Trophoblast cell (in vitro differentiated cells and primary cell): ENCODE measurements around the gene AGBL1.

Experiments
- DNase-seq, 2 donors: peaks; one replicate each; pipeline ENCODE4 v3.0.0-alpha.2; 2016
- H2AFZ ChIP-seq: 2 replicates; pipeline ENCODE4 v1.6.1; 2013; ENCODE audit warnings: low read length, moderate library complexity, mild to moderate bottlenecking; ENCODE audit not compliant: insufficient read depth, poor library complexity
- H2AK5ac ChIP-seq: 2 replicates; pipeline ENCODE4 v1.6.1; 2013; ENCODE audit warnings: mild to moderate bottlenecking, low read length
- H2BK120ac ChIP-seq: 2 replicates; pipeline ENCODE4 v1.6.1; 2013; ENCODE audit warnings: low read length, mild to moderate bottlenecking, moderate library complexity; ENCODE audit not compliant: insufficient read depth, poor library complexity
- H2BK12ac ChIP-seq: 2 replicates; pipeline ENCODE4 v1.6.1; 2013; ENCODE audit warnings: mild to moderate bottlenecking, low read length, moderate library complexity
- H2BK5ac ChIP-seq: 2 replicates; pipeline ENCODE4 v1.6.1; 2013; ENCODE audit warnings: low read length, low read depth, moderate library complexity, mild to moderate bottlenecking; ENCODE audit not compliant: poor library complexity
- H3K14ac ChIP-seq: 2 replicates; pipeline ENCODE4 v1.6.1; 2013; ENCODE audit warnings: mild to moderate bottlenecking, low read length
- H3K18ac ChIP-seq: 2 replicates; pipeline ENCODE4 v1.6.1; 2013; ENCODE audit warnings: mild to moderate bottlenecking, low read length
- H3K23ac ChIP-seq: 2 replicates; pipeline ENCODE4 v1.6.1; 2013; ENCODE audit warnings: low read length
- H3K27ac ChIP-seq: 2 replicates; pipeline ENCODE4 v1.5.1; 2013; ENCODE audit warnings: low read depth, mild to moderate bottlenecking, inconsistent platforms, low read length, moderate library complexity
- H3K27me3 ChIP-seq: 2 replicates; pipeline ENCODE4 v1.6.1; 2013; ENCODE audit warnings: inconsistent platforms, mild to moderate bottlenecking, low read length, moderate library complexity; ENCODE audit not compliant: insufficient read depth
- H3K36me3 ChIP-seq, 2 experiments: 1 replicate in 1 of 2; 2 replicates in 1 of 2; pipeline ENCODE4 v1.6.1; 2013; ENCODE audit warnings: low read length in 2 of 2, mild to moderate bottlenecking in 2 of 2, moderate library complexity in 1 of 2; ENCODE audit not compliant: insufficient read depth in 2 of 2, control insufficient read depth in 1 of 2
- H3K4ac ChIP-seq: 2 replicates; pipeline ENCODE4 v1.6.1; 2013; ENCODE audit warnings: low read depth, mild to moderate bottlenecking, low read length, moderate library complexity
- H3K4me1 ChIP-seq, 2 experiments: 1 replicate in 1 of 2; 2 replicates in 1 of 2; pipeline ENCODE4 v1.6.1; 2013; ENCODE audit warnings: low read length in 2 of 2, mild to moderate bottlenecking in 2 of 2, moderate library complexity in 1 of 2; ENCODE audit not compliant: insufficient read depth in 2 of 2, control insufficient read depth in 1 of 2
- H3K4me2 ChIP-seq: 2 replicates; pipeline ENCODE4 v1.6.1; 2013; ENCODE audit warnings: inconsistent platforms, mild to moderate bottlenecking, low read length, moderate library complexity
- H3K4me3 ChIP-seq: 2 replicates; pipeline ENCODE4 v1.5.1; 2013; ENCODE audit warnings: mild to moderate bottlenecking, low read depth, low read length, inconsistent platforms
- H3K79me1 ChIP-seq: one replicate; pipeline ENCODE4 v1.6.1; 2013; ENCODE audit warnings: low read length
- H3K79me2 ChIP-seq: 2 replicates; pipeline ENCODE4 v1.6.1; 2013; ENCODE audit warnings: low read length, mild to moderate bottlenecking; ENCODE audit not compliant: control insufficient read depth, insufficient read depth, poor library complexity
- H3K9ac ChIP-seq: 2 replicates; pipeline ENCODE4 v1.6.1; 2013; ENCODE audit warnings: mild to moderate bottlenecking, low read length
- H3K9me3 ChIP-seq: 2 replicates; pipeline ENCODE4 v1.6.1; 2013; ENCODE audit warnings: low read depth, mild to moderate bottlenecking, control low read depth, inconsistent platforms, low read length; ENCODE audit not compliant: insufficient read depth
- H4K12ac ChIP-seq: 2 replicates; pipeline ENCODE4 v1.6.1; 2013; ENCODE audit warnings: low read depth, mild to moderate bottlenecking, low read length, moderate library complexity
- H4K8ac ChIP-seq: 2 replicates; pipeline ENCODE4 v1.6.1; 2013; ENCODE audit warnings: low read depth, mild to moderate bottlenecking, low read length, moderate library complexity
- H4K91ac ChIP-seq: one replicate; pipeline ENCODE4 v1.6.1; 2013; ENCODE audit warnings: low read depth, mild to moderate bottlenecking, low read length, moderate library complexity
- WGBS: extraction: QIAGEN DNeasy Blood & Tissue Kit; methylation state at CpG from one replicate; pipeline ENCODE4 v1.1.7; 2013; ENCODE audit warnings: missing lambda C conversion rate; ENCODE audit not compliant: insufficient read length, insufficient coverage; ENCODE audit errors: extremely low coverage; 5-methylcytosine and 5-hydroxymethylcytosine counted together

Gene AGBL1

DNA sequence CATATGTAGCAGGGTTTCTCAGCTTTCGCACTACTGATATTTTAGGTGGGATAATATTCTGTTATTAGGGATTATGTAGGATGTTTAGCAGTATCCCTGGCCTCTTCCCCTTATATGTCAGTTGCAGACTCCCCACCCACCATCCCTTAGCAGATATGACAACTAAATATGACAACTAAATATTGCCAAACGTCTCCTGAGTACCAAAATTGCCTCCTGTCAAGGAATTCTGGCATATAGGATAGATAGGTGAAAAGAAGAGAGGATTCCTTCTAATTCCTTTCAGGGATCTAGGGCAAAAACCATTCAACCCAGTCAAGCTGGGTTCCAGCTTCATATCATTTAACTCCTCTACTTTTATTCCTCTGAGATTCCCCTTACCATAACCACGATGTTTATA, 759.8 kb downstream of the AGBL1 start:
- H3K4me1 ChIP-seq: no peaks in the 10 kb centered on the region
- H4K8ac ChIP-seq: no peak overlapping the region
- no peak overlapping the region for H3K4me2 ChIP-seq
- no peak overlapping the region for H2AFZ ChIP-seq
- H3K9ac ChIP-seq: no peak overlapping the region
- H3K27me3 ChIP-seq: no peaks in the 10 kb centered on the region
- no peaks in the 10 kb centered on the region for H3K79me2 ChIP-seq
- 100% methylated on average over 1 of the region's 3 CpGs for WGBS
- no peak overlapping the region for H3K27ac ChIP-seq
- no peak overlapping the region for H2BK5ac ChIP-seq
- no peaks in the 10 kb centered on the region for H3K79me1 ChIP-seq
- H2BK12ac ChIP-seq: no peak overlapping the region
- H3K14ac ChIP-seq: no peak overlapping the region
- DNase-seq: no peak
- no peak overlapping the region for H3K18ac ChIP-seq
- H4K12ac ChIP-seq: no peak overlapping the region
- H2AK5ac ChIP-seq: no peak overlapping the region
- H4K91ac ChIP-seq: no peak overlapping the region
- H3K4ac ChIP-seq: no peak overlapping the region
- H3K9me3 ChIP-seq: no peaks in the 10 kb centered on the region
- H3K4me3 ChIP-seq: no peak overlapping the region
- no peak overlapping the region for H2BK120ac ChIP-seq
- no peaks in the 10 kb centered on the region for H3K36me3 ChIP-seq
- H3K23ac ChIP-seq: no peak overlapping the region

GRCh38 chr15:86840996-86841395, 761.3 kb downstream of the AGBL1 start:
- Histone ChIP-seq H2BK120ac (no peak overlapping the region), H3K4me2 (no peak overlapping the region), H2AFZ (no peak overlapping the region), H3K27ac (no peak overlapping the region), H2BK5ac (no peak overlapping the region), H3K18ac (no peak overlapping the region), H3K79me2 (no peaks in the 10 kb centered on the region), H3K79me1 (no peaks in the 10 kb centered on the region), H3K23ac (no peak overlapping the region), H4K8ac (no peak overlapping the region), H3K9me3 (no peaks in the 10 kb centered on the region), H2AK5ac (no peak overlapping the region), H3K27me3 (no peaks in the 10 kb centered on the region), H4K12ac (no peak overlapping the region), H3K9ac (no peak overlapping the region), H2BK12ac (no peak overlapping the region), H3K4me1 (no peaks in the 10 kb centered on the region), H4K91ac (no peak overlapping the region), H3K4ac (no peak overlapping the region), H3K36me3 (no peaks in the 10 kb centered on the region), H3K4me3 (no peak overlapping the region), H3K14ac (no peak overlapping the region)
- WGBS: no CpG with 5 or more reads among the region's 2 CpGs
- no peak for DNase-seq

GRCh38 chr15:86842199-86842598, 762.5 kb downstream of the AGBL1 start:
- no peaks in the 10 kb centered on the region for H3K79me1 ChIP-seq
- no peak overlapping the region for H2AFZ ChIP-seq
- no peaks in the 10 kb centered on the region for H3K36me3 ChIP-seq
- H4K12ac ChIP-seq: no peak overlapping the region
- WGBS: no CpG with 5 or more reads among the region's 1 CpG
- no peak overlapping the region for H3K14ac ChIP-seq
- no peak overlapping the region for H3K4me2 ChIP-seq
- no peaks in the 10 kb centered on the region for H3K4me1 ChIP-seq
- DNase-seq: no peak
- no peak overlapping the region for H2BK12ac ChIP-seq
- no peak overlapping the region for H2AK5ac ChIP-seq
- H3K23ac ChIP-seq: no peak overlapping the region
- no peak overlapping the region for H3K27ac ChIP-seq
- H2BK120ac ChIP-seq: no peak overlapping the region
- no peak overlapping the region for H3K9ac ChIP-seq
- no peaks in the 10 kb centered on the region for H3K9me3 ChIP-seq
- H4K91ac ChIP-seq: no peak overlapping the region
- H3K4me3 ChIP-seq: no peak overlapping the region
- no peak overlapping the region for H3K4ac ChIP-seq
- no peak overlapping the region for H3K18ac ChIP-seq
- H3K79me2 ChIP-seq: no peaks in the 10 kb centered on the region
- H3K27me3 ChIP-seq: no peaks in the 10 kb centered on the region
- no peak overlapping the region for H2BK5ac ChIP-seq
- no peak overlapping the region for H4K8ac ChIP-seq

- no CpG with 5 or more reads among the region's 2 CpGs for WGBS
- H3K79me1 ChIP-seq: no peaks in the 10 kb centered on the region
These were observed 766.4 kb downstream of the AGBL1 start for GRCh38 chr15:86846036-86846435.

More at GRCh38 chr15:86846036-86846435, 766.4 kb downstream of the AGBL1 start:
- H2BK12ac ChIP-seq: no peak overlapping the region
- no peak overlapping the region for H3K23ac ChIP-seq
- no peak overlapping the region for H2AFZ ChIP-seq
- no peak overlapping the region for H3K14ac ChIP-seq
- H3K18ac ChIP-seq: no peak overlapping the region
- H3K4me2 ChIP-seq: no peak overlapping the region
- H4K91ac ChIP-seq: no peak overlapping the region
- no peak overlapping the region for H2AK5ac ChIP-seq
- H3K9ac ChIP-seq: no peak overlapping the region
- no peak overlapping the region for H2BK5ac ChIP-seq
- H3K36me3 ChIP-seq: no peaks in the 10 kb centered on the region
- H3K79me2 ChIP-seq: no peaks in the 10 kb centered on the region
- no peak overlapping the region for H4K12ac ChIP-seq
- H3K27me3 ChIP-seq: no peaks in the 10 kb centered on the region
- H3K9me3 ChIP-seq: no peaks in the 10 kb centered on the region
- H4K8ac ChIP-seq: no peak overlapping the region
- no peak overlapping the region for H2BK120ac ChIP-seq
- H3K4me3 ChIP-seq: no peak overlapping the region
- no peaks in the 10 kb centered on the region for H3K4me1 ChIP-seq
- no peak overlapping the region for H3K27ac ChIP-seq
- no peak for DNase-seq
- no peak overlapping the region for H3K4ac ChIP-seq
